AG04450 (cell line): ENCODE results near the gene PILRB. TPM values are rescaled to one million over a fixed set of nuclear protein-coding genes. Genes with fewer than 3 reads are reported as not detected.
"Not testable (repeated sequence)": the region's sequence is repeated elsewhere in the genome, so short reads cannot be mapped to it uniquely, and the experiment has no call there.

Experiments used
- CTCF ChIA-PET: fragments of 300-600, 350-600 bp; formaldehyde crosslinking; extraction: SDS; loops from one replicate; lab custom pipeline; 2022; ENCODE audit warnings: antibody characterized with exemption, inconsistent platforms; lab: Charles Lee
- POLR2A ChIA-PET: fragments of 350-600 bp; formaldehyde crosslinking; extraction: SDS; loops from one replicate; lab custom pipeline; 2021; ENCODE audit warnings: antibody characterized with exemption, inconsistent platforms; lab: Yijun Ruan, JAX
- DNase-seq: peaks from one replicate; pipeline ENCODE4 v3.0.0-alpha.2; 2011; ENCODE audit warnings: low read depth, low spot score
- H3K27ac ChIP-seq: one replicate; pipeline ENCODE4 v1.5.1; 2012; ENCODE audit warnings: low read depth, low read length, control low read depth
- H3K27me3 ChIP-seq: one replicate; pipeline ENCODE4 v1.6.0; 2012; ENCODE audit warnings: low read length; ENCODE audit not compliant: control insufficient read depth, insufficient read depth
- H3K4me3 ChIP-seq: 2 replicates; pipeline ENCODE4 v1.5.1; 2011; ENCODE audit warnings: mild to moderate bottlenecking, low read depth, low read length, control low read depth
- H3K9me3 ChIP-seq: 2 replicates; pipeline ENCODE4 v1.5.1; 2012; ENCODE audit warnings: low read length; ENCODE audit not compliant: control insufficient read depth, insufficient read depth
- polyA plus RNA-seq: library from polyadenylated mRNA; depleted of rRNA; stranded (reverse); fragments of >200 nt; gene quantifications from 2 replicates; pipeline ENCODE4 v1.2.3, GENCODE V29; 2011
- TF ChIP-seq, protein P1 (sequence below): IDR thresholded peaks from 2 replicates; pipeline ENCODE4 v1.5.1; 2011; ENCODE audit warnings: low read depth, low read length, control low read depth, inconsistent platforms

Gene PILRB
- polyA plus RNA-seq, 1 experiment: 6.6 TPM

GRCh38 chr7:100342765-100343164 is 15.2 kb upstream of the PILRB start:
- TF ChIP-seq, protein P1, sequence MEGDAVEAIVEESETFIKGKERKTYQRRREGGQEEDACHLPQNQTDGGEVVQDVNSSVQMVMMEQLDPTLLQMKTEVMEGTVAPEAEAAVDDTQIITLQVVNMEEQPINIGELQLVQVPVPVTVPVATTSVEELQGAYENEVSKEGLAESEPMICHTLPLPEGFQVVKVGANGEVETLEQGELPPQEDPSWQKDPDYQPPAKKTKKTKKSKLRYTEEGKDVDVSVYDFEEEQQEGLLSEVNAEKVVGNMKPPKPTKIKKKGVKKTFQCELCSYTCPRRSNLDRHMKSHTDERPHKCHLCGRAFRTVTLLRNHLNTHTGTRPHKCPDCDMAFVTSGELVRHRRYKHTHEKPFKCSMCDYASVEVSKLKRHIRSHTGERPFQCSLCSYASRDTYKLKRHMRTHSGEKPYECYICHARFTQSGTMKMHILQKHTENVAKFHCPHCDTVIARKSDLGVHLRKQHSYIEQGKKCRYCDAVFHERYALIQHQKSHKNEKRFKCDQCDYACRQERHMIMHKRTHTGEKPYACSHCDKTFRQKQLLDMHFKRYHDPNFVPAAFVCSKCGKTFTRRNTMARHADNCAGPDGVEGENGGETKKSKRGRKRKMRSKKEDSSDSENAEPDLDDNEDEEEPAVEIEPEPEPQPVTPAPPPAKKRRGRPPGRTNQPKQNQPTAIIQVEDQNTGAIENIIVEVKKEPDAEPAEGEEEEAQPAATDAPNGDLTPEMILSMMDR: no peak
- POLR2A ChIA-PET: no interaction called here
- Histone ChIP-seq H3K9me3 (no peaks in the 10 kb centered on the region), H3K27ac (no peak overlapping the region), H3K4me3 (no peak overlapping the region), H3K27me3 (no peaks in the 10 kb centered on the region)
- CTCF ChIA-PET: no interaction called here
- DNase-seq: no peak

DNA sequence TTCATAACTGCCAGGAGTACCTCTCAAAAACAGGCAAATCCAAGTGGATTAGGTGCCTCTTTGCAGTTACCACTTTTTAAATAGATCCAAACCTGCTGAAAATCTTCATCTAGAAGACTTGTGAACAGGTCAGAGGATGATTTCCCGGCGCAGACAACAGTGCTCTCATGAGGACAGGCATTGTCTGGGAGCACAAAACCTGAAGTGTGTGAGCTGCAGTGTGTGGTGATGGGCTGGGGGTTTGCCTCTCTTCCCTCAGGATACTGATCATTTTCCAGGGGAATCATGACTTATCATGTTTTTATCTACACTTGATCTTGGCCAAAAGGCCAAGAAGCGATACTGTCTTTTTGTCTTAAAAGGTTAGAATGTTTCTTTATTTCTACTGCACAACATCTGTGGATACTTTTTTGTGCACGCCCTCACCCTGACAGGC is 13.8 kb upstream of the PILRB start:
- H3K4me3 ChIP-seq, POLR2A ChIA-PET, H3K9me3 ChIP-seq, H3K27ac ChIP-seq, DNase-seq, H3K27me3 ChIP-seq: not testable (repeated sequence)
- CTCF ChIA-PET: interaction anchor here (0.8 to 2.4 kb wide), 3 partner anchors 10 to 211 kb away, joined by 3 to 13 read pairs (median 5); no protein-coding TSS in a partner anchor

DNA sequence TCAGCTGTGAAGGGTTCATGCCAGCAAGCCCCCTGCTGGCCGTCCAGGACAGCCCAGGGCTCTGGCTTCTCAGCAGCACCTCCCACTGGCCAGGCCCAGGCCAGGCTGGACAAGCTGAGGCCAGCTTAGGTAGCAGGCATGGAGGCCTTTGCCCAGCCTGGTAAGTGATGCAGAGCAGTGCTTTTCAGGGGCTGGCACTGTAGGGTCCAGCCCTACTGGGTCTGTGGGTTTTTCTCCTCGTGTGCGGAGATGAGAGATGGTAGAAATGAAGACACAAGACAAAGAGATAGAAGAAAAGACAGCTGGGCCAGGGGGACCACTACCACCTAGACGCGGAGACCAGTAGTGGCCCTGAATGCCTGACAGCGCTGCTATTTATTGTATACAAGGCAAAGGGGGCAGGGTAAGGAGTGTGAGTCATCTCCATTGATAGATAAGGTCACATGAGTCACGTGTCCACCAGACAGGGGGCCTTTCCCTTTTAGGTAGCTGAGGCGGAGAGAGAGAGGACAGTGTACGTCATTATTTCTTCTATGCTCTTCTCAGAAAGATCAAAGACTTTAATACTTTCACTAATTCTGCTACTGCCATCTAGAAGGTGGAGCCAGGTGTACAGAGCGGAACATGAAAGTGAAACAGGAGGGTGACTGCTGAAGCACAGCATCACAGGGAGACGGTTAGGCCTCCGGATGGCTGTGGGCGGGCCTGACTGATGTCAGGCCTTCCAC is 13.2 kb upstream of the PILRB start:
- H3K4me3 ChIP-seq, H3K9me3 ChIP-seq, H3K27me3 ChIP-seq: not testable (repeated sequence)
- TF ChIP-seq, protein P1: peak; percentile 49; the same call in 1 of the 2 replicates
- CTCF ChIA-PET: interaction anchor here (0.8 to 2.4 kb wide), 5 partner anchors 10 to 212 kb away, joined by 3 to 13 read pairs (median 3); no protein-coding TSS in a partner anchor
- H3K27ac ChIP-seq: peak overlapping the region; percentile 11
- POLR2A ChIA-PET: interaction anchor here (0.6 kb wide), 1 partner anchor 84 kb away, joined by 4 read pairs; the partner anchor contains the start of gene ZCWPW1
- DNase-seq: peak; percentile 4

- not testable (repeated sequence) for DNase-seq, H3K27ac ChIP-seq, H3K9me3 ChIP-seq, H3K27me3 ChIP-seq, H3K4me3 ChIP-seq
- CTCF ChIA-PET: interaction anchor here (0.8 to 2.4 kb wide), 4 partner anchors 40 to 212 kb away, joined by 3 to 13 read pairs (median 4); no protein-coding TSS in a partner anchor
- TF ChIP-seq, protein P1: peak; percentile 34
- POLR2A ChIA-PET: interaction anchor here (0.6 kb wide), 1 partner anchor 83 kb away, joined by 4 read pairs; the partner anchor contains the start of gene ZCWPW1
Measured at GRCh38 chr7:100345288-100345672, 12.6 kb upstream of the PILRB start.

- ChIA-PET CTCF (interaction anchor here (0.9 to 2.2 kb wide), 5 partner anchors 92 to 216 kb away, joined by 3 to 11 read pairs (median 6); no protein-coding TSS in a partner anchor), POLR2A (no interaction called here)
- H3K27me3 ChIP-seq: no peaks in the 10 kb centered on the region
- H3K4me3 ChIP-seq: no peak overlapping the region
- TF ChIP-seq, protein P1: no peak
- DNase-seq: no peak
- H3K27ac ChIP-seq: no peak overlapping the region
- no peaks in the 10 kb centered on the region for H3K9me3 ChIP-seq
Measured at GRCh38 chr7:100346921-100347320, 11.0 kb upstream of the PILRB start.
